KBM-7 (cell line): Measurements from ENCODE around the gene GPD1.

Experiments used
- DNase-seq: peaks from one replicate; pipeline ENCODE4 v3.0.0-alpha.2; 2015
- in situ Hi-C: fragments of 300-500 bp; cut with MboI; formaldehyde crosslinking; loops from 2 replicates; pipeline ENCODE4 v1.14.3; 2020; ENCODE audit warnings: low sequenced_read_pairs, low pct_unique_long_range_greater_than_20kb, mixed read lengths

Gene GPD1

GRCh38 chr12:50157259-50157658 lies 53.5 kb downstream of the GPD1 start:
- DNase-seq, result no peak
- in situ Hi-C loops, result no loop called here

- no peak for DNase-seq
- in situ Hi-C loops, result no loop called here
These were observed 56.8 kb downstream of the GPD1 start for GRCh38 chr12:50160643-50161042.
